ENCODE data around the gene DMKN.

DMKN gene

GRCh38 chr19:35552534-35553384 is 39.3 kb upstream of the DMKN start:
- DNase-seq, result no peak
- no peak overlapping the region for H3K9ac ChIP-seq (ENCODE audit: low read length)
- H3K36me3 ChIP-seq (ENCODE audit: control insufficient read depth, insufficient read depth, low read length), result no peaks in the 10 kb centered on the region

GRCh38 chr19:35551091-35551810 is 37.8 kb upstream of the DMKN start:
- Histone ChIP-seq H2BK120ac (ENCODE audit: low read depth, low read length) (no peak overlapping the region), H2AK5ac (ENCODE audit: low read length) (no peak overlapping the region), H3K56ac (ENCODE audit: low read length) (no peak overlapping the region), H3K36me3 (ENCODE audit: control insufficient read depth, insufficient read depth, low read length) (peaks cover 2% of the 10 kb centered on the region), H3K18ac (ENCODE audit: low read length) (no peak overlapping the region), H4K8ac (ENCODE audit: low read depth, low read length) (no peak overlapping the region), H3K4me1 (ENCODE audit: control insufficient read depth, low read depth, low read length) (peaks cover 2% of the 10 kb centered on the region), H3K79me2 (ENCODE audit: control insufficient read depth, insufficient read depth, low read length) (peaks cover 6% of the 10 kb centered on the region), H3K27ac (ENCODE audit: low read depth, low read length) (no peak overlapping the region), H2BK15ac (replicated peaks; ENCODE audit: low read depth) (no peak overlapping the region), H3K9ac (ENCODE audit: low read length) (no peak overlapping the region), H3K27me3 (ENCODE audit: insufficient read depth, low read length, poor library complexity) (no peaks in the 10 kb centered on the region), H3K4me3 (ENCODE audit: low read length) (no peak overlapping the region), H2BK5ac (ENCODE audit: low read length) (no peak overlapping the region), H3K4ac (ENCODE audit: low read depth, low read length) (no peak overlapping the region), H3K79me1 (ENCODE audit: low read length) (peaks cover 12% of the 10 kb centered on the region), H3K23ac (ENCODE audit: low read length) (no peak overlapping the region), H4K5ac (ENCODE audit: low read length) (no peak overlapping the region), H3K4me2 (ENCODE audit: low read length) (no peak overlapping the region)
- DNase-seq, result no peak
- no CpG with 5 or more reads among the region's 21 CpGs for WGBS (ENCODE audit: extremely low coverage, insufficient coverage, low lambda C conversion rate)

More at GRCh38 chr19:35552534-35553384, 39.3 kb upstream of the DMKN start:
- no peak overlapping the region for H3K23ac ChIP-seq (ENCODE audit: low read length)
- H3K4me1 ChIP-seq (ENCODE audit: control insufficient read depth, low read depth, low read length), result no peaks in the 10 kb centered on the region
- no peak overlapping the region for H3K4me2 ChIP-seq (ENCODE audit: low read length)
- H3K27me3 ChIP-seq (ENCODE audit: insufficient read depth, low read length, poor library complexity), result no peaks in the 10 kb centered on the region
- H3K56ac ChIP-seq (ENCODE audit: low read length), result no peak overlapping the region
- no peak overlapping the region for H3K4me3 ChIP-seq (ENCODE audit: low read length)
- H2BK15ac ChIP-seq (replicated peaks; ENCODE audit: low read depth), result no peak overlapping the region
- no peak overlapping the region for H3K27ac ChIP-seq (ENCODE audit: low read depth, low read length)
- H3K79me2 ChIP-seq (ENCODE audit: control insufficient read depth, insufficient read depth, low read length), result no peaks in the 10 kb centered on the region
- H3K4ac ChIP-seq (ENCODE audit: low read depth, low read length), result no peak overlapping the region
- no peak overlapping the region for H2BK120ac ChIP-seq (ENCODE audit: low read depth, low read length)
- no peak overlapping the region for H4K8ac ChIP-seq (ENCODE audit: low read depth, low read length)
- no peak overlapping the region for H2AK5ac ChIP-seq (ENCODE audit: low read length)
- H3K79me1 ChIP-seq (ENCODE audit: low read length), result no peaks in the 10 kb centered on the region
- WGBS (ENCODE audit: extremely low coverage, insufficient coverage, low lambda C conversion rate), result no CpG with 5 or more reads among the region's 13 CpGs
- H4K5ac ChIP-seq (ENCODE audit: low read length), result no peak overlapping the region
- H3K18ac ChIP-seq (ENCODE audit: low read length), result no peak overlapping the region
- H2BK5ac ChIP-seq (ENCODE audit: low read length), result no peak overlapping the region

GRCh38 chr19:35549879-35550523 is 36.6 kb upstream of the DMKN start:
- no peak overlapping the region for H2BK120ac ChIP-seq (ENCODE audit: low read depth, low read length)
- DNase-seq, result no peak
- no peak overlapping the region for H2BK15ac ChIP-seq (replicated peaks; ENCODE audit: low read depth)
- no peak overlapping the region for H3K4me3 ChIP-seq (ENCODE audit: low read length)
- H3K79me2 ChIP-seq (ENCODE audit: control insufficient read depth, insufficient read depth, low read length), result peaks cover 10% of the 10 kb centered on the region
- no peaks in the 10 kb centered on the region for H3K27me3 ChIP-seq (ENCODE audit: insufficient read depth, low read length, poor library complexity)
- no peak overlapping the region for H3K4ac ChIP-seq (ENCODE audit: low read depth, low read length)
- peaks cover 2% of the 10 kb centered on the region for H3K36me3 ChIP-seq (ENCODE audit: control insufficient read depth, insufficient read depth, low read length)
- WGBS (ENCODE audit: extremely low coverage, insufficient coverage, low lambda C conversion rate), result no CpG with 5 or more reads among the region's 15 CpGs
- H4K8ac ChIP-seq (ENCODE audit: low read depth, low read length), result no peak overlapping the region
- H3K23ac ChIP-seq (ENCODE audit: low read length), result no peak overlapping the region
- peaks cover 2% of the 10 kb centered on the region for H3K4me1 ChIP-seq (ENCODE audit: control insufficient read depth, low read depth, low read length)
- H3K79me1 ChIP-seq (ENCODE audit: low read length), result peaks cover 15% of the 10 kb centered on the region
- H3K9ac ChIP-seq (ENCODE audit: low read length), result no peak overlapping the region
- H3K56ac ChIP-seq (ENCODE audit: low read length), result no peak overlapping the region
- H3K18ac ChIP-seq (ENCODE audit: low read length), result no peak overlapping the region
- no peak overlapping the region for H3K4me2 ChIP-seq (ENCODE audit: low read length)
- no peak overlapping the region for H2AK5ac ChIP-seq (ENCODE audit: low read length)
- no peak overlapping the region for H2BK5ac ChIP-seq (ENCODE audit: low read length)
- H4K5ac ChIP-seq (ENCODE audit: low read length), result no peak overlapping the region
- H3K27ac ChIP-seq (ENCODE audit: low read depth, low read length), result no peak overlapping the region

GRCh38 chr19:35549174-35549788 is 35.8 kb upstream of the DMKN start:
- Histone ChIP-seq H3K27ac (ENCODE audit: low read depth, low read length) (no peak overlapping the region), H4K8ac (ENCODE audit: low read depth, low read length) (no peak overlapping the region), H2AK5ac (ENCODE audit: low read length) (no peak overlapping the region), H3K79me1 (ENCODE audit: low read length) (peaks cover 22% of the 10 kb centered on the region), H3K9ac (ENCODE audit: low read length) (peak overlapping the region; percentile 26), H3K79me2 (ENCODE audit: control insufficient read depth, insufficient read depth, low read length) (peaks cover 17% of the 10 kb centered on the region), H2BK120ac (ENCODE audit: low read depth, low read length) (no peak overlapping the region), H3K4me1 (ENCODE audit: control insufficient read depth, low read depth, low read length) (peaks cover 4% of the 10 kb centered on the region), H3K4ac (ENCODE audit: low read depth, low read length) (no peak overlapping the region), H2BK5ac (ENCODE audit: low read length) (no peak overlapping the region), H2BK15ac (replicated peaks; ENCODE audit: low read depth) (no peak overlapping the region), H3K56ac (ENCODE audit: low read length) (no peak overlapping the region), H4K5ac (ENCODE audit: low read length) (no peak overlapping the region), H3K27me3 (ENCODE audit: insufficient read depth, low read length, poor library complexity) (no peaks in the 10 kb centered on the region), H3K18ac (ENCODE audit: low read length) (no peak overlapping the region), H3K4me2 (ENCODE audit: low read length) (no peak overlapping the region), H3K36me3 (ENCODE audit: control insufficient read depth, insufficient read depth, low read length) (peaks cover 2% of the 10 kb centered on the region), H3K4me3 (ENCODE audit: low read length) (no peak overlapping the region), H3K23ac (ENCODE audit: low read length) (no peak overlapping the region)
- DNase-seq, result peak; percentile 90
- no CpG with 5 or more reads among the region's 6 CpGs for WGBS (ENCODE audit: extremely low coverage, insufficient coverage, low lambda C conversion rate)

GRCh38 chr19:35546532-35546931 is 33.1 kb upstream of the DMKN start:
- no peaks in the 10 kb centered on the region for H3K27me3 ChIP-seq (ENCODE audit: insufficient read depth, low read length, poor library complexity)
- peaks cover 6% of the 10 kb centered on the region for H3K4me1 ChIP-seq (ENCODE audit: control insufficient read depth, low read depth, low read length)
- peak overlapping the region; percentile 96 for H3K9ac ChIP-seq (ENCODE audit: low read length)
- H3K27ac ChIP-seq (ENCODE audit: low read depth, low read length), result no peak overlapping the region
- peak overlapping the region; percentile 97 for H3K56ac ChIP-seq (ENCODE audit: low read length)
- H2BK120ac ChIP-seq (ENCODE audit: low read depth, low read length), result no peak overlapping the region
- no peak for DNase-seq
- H3K4ac ChIP-seq (ENCODE audit: low read depth, low read length), result no peak overlapping the region
- WGBS (ENCODE audit: extremely low coverage, insufficient coverage, low lambda C conversion rate), result no CpG with 5 or more reads among the region's 8 CpGs
- peak overlapping the region; percentile 59 for H3K23ac ChIP-seq (ENCODE audit: low read length)
- H4K8ac ChIP-seq (ENCODE audit: low read depth, low read length), result no peak overlapping the region
- peaks cover 30% of the 10 kb centered on the region for H3K79me1 ChIP-seq (ENCODE audit: low read length)
- H3K4me2 ChIP-seq (ENCODE audit: low read length), result peak overlapping the region; percentile 71
- H3K79me2 ChIP-seq (ENCODE audit: control insufficient read depth, insufficient read depth, low read length), result peaks cover 21% of the 10 kb centered on the region
- H2BK15ac ChIP-seq (replicated peaks; ENCODE audit: low read depth), result no peak overlapping the region
- no peak overlapping the region for H2BK5ac ChIP-seq (ENCODE audit: low read length)
- H3K18ac ChIP-seq (ENCODE audit: low read length), result no peak overlapping the region
- H3K36me3 ChIP-seq (ENCODE audit: control insufficient read depth, insufficient read depth, low read length), result peaks cover 2% of the 10 kb centered on the region
- H4K5ac ChIP-seq (ENCODE audit: low read length), result no peak overlapping the region
- no peak overlapping the region for H3K4me3 ChIP-seq (ENCODE audit: low read length)
- H2AK5ac ChIP-seq (ENCODE audit: low read length), result no peak overlapping the region

Data from mesendoderm (in vitro differentiated cells).